K562 (cell line): ENCODE data around the gene GPX7.

Experiments
- BACH1 ChIP-seq: fragments of 200-800 bp; sonication (Bioruptor generic); IDR thresholded peaks from 2 replicates; pipeline ENCODE4 v1.6.1; 2016; ENCODE audit warnings: missing genetic modification characterization, missing compliant biosample characterization
- ESRRA ChIP-seq: fragments of 450-650 bp; IDR thresholded peaks from 2 replicates; pipeline ENCODE4 v1.6.1; 2014; ENCODE audit warnings: low read depth, mild to moderate bottlenecking, moderate library complexity, borderline replicate concordance
- EZH2 ChIP-seq: IDR thresholded peaks from 2 replicates; pipeline ENCODE4 v1.6.1; 2012; ENCODE audit warnings: low read depth, mild to moderate bottlenecking, inconsistent platforms, low read length, borderline replicate concordance
- MAFF ChIP-seq: IDR thresholded peaks from 2 replicates; pipeline ENCODE4 v1.6.1; 2012; ENCODE audit warnings: low read length, improper control_type of control experiment
- MXI1 ChIP-seq: IDR thresholded peaks from 2 replicates; pipeline ENCODE4 v1.6.1; 2011; ENCODE audit warnings: low read depth, mild to moderate bottlenecking, improper control_type of control experiment, low read length
- RAD21 ChIP-seq, 2 experiments: fragments of 250-450 bp in 1 of 2; fragments of 450-650 bp in 1 of 2; sonication (Bioruptor Pico) in 1 of 2; formaldehyde crosslinking in 1 of 2; IDR thresholded peaks in 1 of 2; conservative IDR thresholded peaks in 1 of 2; 2 replicates each; pipeline versions ENCODE4 v1.4.0 to v1.8.0; 2020 to 2022; ENCODE audit warnings: mild to moderate bottlenecking in 2 of 2, moderate library complexity in 1 of 2
- SNIP1 ChIP-seq: fragments of 450-650 bp; IDR thresholded peaks from 2 replicates; pipeline ENCODE4 v1.7.1; 2017; ENCODE audit warnings: low read depth, mild to moderate bottlenecking
- SNRNP70 ChIP-seq: fragments of 200-400 bp; formaldehyde crosslinking; optimal IDR thresholded peaks from 2 replicates; pipeline ENCODE3; 2017; ENCODE audit warnings: low read depth, low read length
- U2AF1 ChIP-seq: fragments of 200-400 bp; formaldehyde crosslinking; optimal IDR thresholded peaks from 2 replicates; pipeline ENCODE3; 2017; ENCODE audit warnings: mild to moderate bottlenecking, low read depth, low read length, moderate library complexity
- ZNF165 ChIP-seq: fragments of 250-450 bp; sonication (Bioruptor Pico); IDR thresholded peaks from 2 replicates; pipeline ENCODE4 v1.4.0; 2020; ENCODE audit warnings: borderline replicate concordance
- ZNF263 ChIP-seq: sonication (generic); formaldehyde crosslinking; IDR thresholded peaks from 2 replicates; pipeline ENCODE4 v1.8.0; 2022; ENCODE audit warnings: mild to moderate bottlenecking, missing genetic modification reagents, borderline replicate concordance
- TF ChIP-seq, protein P1 (sequence below), 3 experiments: IDR thresholded peaks in 2 of 3; conservative IDR thresholded peaks in 1 of 3; 2 replicates each; pipeline ENCODE4 v1.5.1; 2011 to 2012; ENCODE audit warnings: low read length in 3 of 3, mild to moderate bottlenecking in 3 of 3, control low read depth in 2 of 3, improper control_type of control experiment in 1 of 3, inconsistent platforms in 1 of 3, low read depth in 1 of 3, mixed read lengths in 1 of 3, moderate library complexity in 1 of 3; ENCODE audit not compliant: insufficient read depth in 2 of 3
- TF ChIP-seq, protein P2 (sequence below), 2 experiments: fragments of 450-650 bp in 1 of 2; sonication (generic) in 1 of 2; formaldehyde crosslinking in 1 of 2; IDR thresholded peaks; 2 replicates each; pipeline versions ENCODE4 v1.7.1 to v1.9.0; 2016 to 2022; ENCODE audit warnings: inconsistent platforms in 1 of 2, mild to moderate bottlenecking in 1 of 2, missing genetic modification reagents in 1 of 2
- TF ChIP-seq, protein P3 (sequence below): sonication (generic); formaldehyde crosslinking; IDR thresholded peaks from 2 replicates; pipeline ENCODE4 v1.8.0; 2023; ENCODE audit warnings: mild to moderate bottlenecking, missing genetic modification reagents

DNA sequence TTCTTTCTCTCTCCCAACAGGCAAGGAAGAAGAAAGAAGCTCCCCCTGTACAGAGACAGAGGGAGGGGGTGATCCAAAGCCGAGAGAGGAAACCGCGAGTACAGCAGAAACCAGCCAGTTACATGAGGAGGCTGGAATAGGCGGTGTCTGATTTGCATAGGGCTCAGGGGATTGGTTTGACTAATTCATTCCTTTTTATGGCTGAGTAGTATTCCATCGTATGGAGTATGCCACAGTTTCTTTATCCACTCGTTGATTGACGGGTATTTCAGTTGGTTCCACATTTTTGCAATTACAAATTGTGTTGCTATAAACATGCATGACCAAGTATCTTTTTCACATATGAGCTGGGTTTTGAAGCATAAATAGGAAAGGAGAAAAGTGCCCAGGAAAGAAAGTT lies 3.4 kb upstream of the GPX7 start:
- TF ChIP-seq, protein P1, sequence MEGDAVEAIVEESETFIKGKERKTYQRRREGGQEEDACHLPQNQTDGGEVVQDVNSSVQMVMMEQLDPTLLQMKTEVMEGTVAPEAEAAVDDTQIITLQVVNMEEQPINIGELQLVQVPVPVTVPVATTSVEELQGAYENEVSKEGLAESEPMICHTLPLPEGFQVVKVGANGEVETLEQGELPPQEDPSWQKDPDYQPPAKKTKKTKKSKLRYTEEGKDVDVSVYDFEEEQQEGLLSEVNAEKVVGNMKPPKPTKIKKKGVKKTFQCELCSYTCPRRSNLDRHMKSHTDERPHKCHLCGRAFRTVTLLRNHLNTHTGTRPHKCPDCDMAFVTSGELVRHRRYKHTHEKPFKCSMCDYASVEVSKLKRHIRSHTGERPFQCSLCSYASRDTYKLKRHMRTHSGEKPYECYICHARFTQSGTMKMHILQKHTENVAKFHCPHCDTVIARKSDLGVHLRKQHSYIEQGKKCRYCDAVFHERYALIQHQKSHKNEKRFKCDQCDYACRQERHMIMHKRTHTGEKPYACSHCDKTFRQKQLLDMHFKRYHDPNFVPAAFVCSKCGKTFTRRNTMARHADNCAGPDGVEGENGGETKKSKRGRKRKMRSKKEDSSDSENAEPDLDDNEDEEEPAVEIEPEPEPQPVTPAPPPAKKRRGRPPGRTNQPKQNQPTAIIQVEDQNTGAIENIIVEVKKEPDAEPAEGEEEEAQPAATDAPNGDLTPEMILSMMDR (IDR thresholded peaks at IDR 0.05 in 2 of 3, conservative IDR thresholded peaks at IDR 0.05 in 1 of 3; ENCODE audit: insufficient read depth in 2 of 3, low read depth in 1 of 3, low read length in 3 of 3): no peak
- TF ChIP-seq U2AF1 (no peak), MAFF (no peak), EZH2 (no peak), BACH1 (no peak), MXI1 (no peak), ESRRA (no peak), ZNF263 (CRISPR knock-in tag) (no peak), RAD21 (CRISPR knock-in tag; conservative IDR thresholded peaks at IDR 0.05 in 1 of 2, IDR thresholded peaks at IDR 0.05 in 1 of 2) (no peak), SNIP1 (no peak), SNRNP70 (no peak), ZNF165 (CRISPR knock-in tag) (no peak)
- TF ChIP-seq, protein P2, sequence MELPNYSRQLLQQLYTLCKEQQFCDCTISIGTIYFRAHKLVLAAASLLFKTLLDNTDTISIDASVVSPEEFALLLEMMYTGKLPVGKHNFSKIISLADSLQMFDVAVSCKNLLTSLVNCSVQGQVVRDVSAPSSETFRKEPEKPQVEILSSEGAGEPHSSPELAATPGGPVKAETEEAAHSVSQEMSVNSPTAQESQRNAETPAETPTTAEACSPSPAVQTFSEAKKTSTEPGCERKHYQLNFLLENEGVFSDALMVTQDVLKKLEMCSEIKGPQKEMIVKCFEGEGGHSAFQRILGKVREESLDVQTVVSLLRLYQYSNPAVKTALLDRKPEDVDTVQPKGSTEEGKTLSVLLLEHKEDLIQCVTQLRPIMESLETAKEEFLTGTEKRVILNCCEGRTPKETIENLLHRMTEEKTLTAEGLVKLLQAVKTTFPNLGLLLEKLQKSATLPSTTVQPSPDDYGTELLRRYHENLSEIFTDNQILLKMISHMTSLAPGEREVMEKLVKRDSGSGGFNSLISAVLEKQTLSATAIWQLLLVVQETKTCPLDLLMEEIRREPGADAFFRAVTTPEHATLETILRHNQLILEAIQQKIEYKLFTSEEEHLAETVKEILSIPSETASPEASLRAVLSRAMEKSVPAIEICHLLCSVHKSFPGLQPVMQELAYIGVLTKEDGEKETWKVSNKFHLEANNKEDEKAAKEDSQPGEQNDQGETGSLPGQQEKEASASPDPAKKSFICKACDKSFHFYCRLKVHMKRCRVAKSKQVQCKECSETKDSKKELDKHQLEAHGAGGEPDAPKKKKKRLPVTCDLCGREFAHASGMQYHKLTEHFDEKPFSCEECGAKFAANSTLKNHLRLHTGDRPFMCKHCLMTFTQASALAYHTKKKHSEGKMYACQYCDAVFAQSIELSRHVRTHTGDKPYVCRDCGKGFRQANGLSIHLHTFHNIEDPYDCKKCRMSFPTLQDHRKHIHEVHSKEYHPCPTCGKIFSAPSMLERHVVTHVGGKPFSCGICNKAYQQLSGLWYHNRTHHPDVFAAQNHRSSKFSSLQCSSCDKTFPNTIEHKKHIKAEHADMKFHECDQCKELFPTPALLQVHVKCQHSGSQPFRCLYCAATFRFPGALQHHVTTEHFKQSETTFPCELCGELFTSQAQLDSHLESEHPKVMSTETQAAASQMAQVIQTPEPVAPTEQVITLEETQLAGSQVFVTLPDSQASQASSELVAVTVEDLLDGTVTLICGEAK (IDR thresholded peaks at IDR 0.05): no peak
- TF ChIP-seq, protein P2 (CRISPR knock-in tag; IDR thresholded peaks at IDR 0.05): no peak
- TF ChIP-seq, protein P3, sequence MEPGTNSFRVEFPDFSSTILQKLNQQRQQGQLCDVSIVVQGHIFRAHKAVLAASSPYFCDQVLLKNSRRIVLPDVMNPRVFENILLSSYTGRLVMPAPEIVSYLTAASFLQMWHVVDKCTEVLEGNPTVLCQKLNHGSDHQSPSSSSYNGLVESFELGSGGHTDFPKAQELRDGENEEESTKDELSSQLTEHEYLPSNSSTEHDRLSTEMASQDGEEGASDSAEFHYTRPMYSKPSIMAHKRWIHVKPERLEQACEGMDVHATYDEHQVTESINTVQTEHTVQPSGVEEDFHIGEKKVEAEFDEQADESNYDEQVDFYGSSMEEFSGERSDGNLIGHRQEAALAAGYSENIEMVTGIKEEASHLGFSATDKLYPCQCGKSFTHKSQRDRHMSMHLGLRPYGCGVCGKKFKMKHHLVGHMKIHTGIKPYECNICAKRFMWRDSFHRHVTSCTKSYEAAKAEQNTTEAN: no peak
